A549 (cell line): ENCODE measurements around the gene ACER1. TPM values are rescaled to one million over a fixed set of nuclear protein-coding genes. Genes with fewer than 3 reads are reported as not detected.

Source experiments
- ATAC-seq, 2 experiments: fragments of 200-7000 bp in 1 of 2; fragments of >200 bp in 1 of 2; cut with Nextera tagmentation in 1 of 2; cut with Tn5 transposase in 1 of 2; 3 replicates each; pipeline versions ENCODE4 v1.8.0 to v1.9.1; 2018 to 2020; ENCODE audit warnings: mild to moderate bottlenecking in 1 of 2, moderate library complexity in 1 of 2
- CTCF ChIA-PET: fragments of 300-600 bp; sonication (Branson Sonifier 250); formaldehyde crosslinking; extraction: SDS; loops from one replicate; lab custom pipeline; 2021; ENCODE audit warnings: antibody characterized with exemption, inconsistent platforms; lab: Yijun Ruan, JAX
- POLR2A ChIA-PET: fragments of 350-600 bp; formaldehyde crosslinking; extraction: SDS; loops from one replicate; lab custom pipeline; 2021; ENCODE audit warnings: antibody characterized with exemption, inconsistent platforms; lab: Yijun Ruan, JAX
- DNase-seq, 2 experiments: peaks; one replicate each; pipeline versions ENCODE4 v3.0.0 to v3.0.0-alpha.2; 2011 to 2016; ENCODE audit warnings: low read depth in 1 of 2, low spot score in 1 of 2
- FAIRE-seq: peaks from 2 replicates; lab custom pipeline; 2011; peaks lifted over from hg19 to GRCh38; lab: Jason Lieb, UNC
- H3K27ac ChIP-seq, 2 experiments: fragments of >200 bp; sonication (Bioruptor Twin); formaldehyde crosslinking; 3 replicates each; pipeline ENCODE4 v1.5.1; 2016 to 2017
- H3K4me1 ChIP-seq: fragments of >200 bp; sonication (Bioruptor Twin); formaldehyde crosslinking; 3 replicates; pipeline ENCODE4 v1.6.1; 2016
- H3K4me2 ChIP-seq: fragments of >200 bp; sonication (Bioruptor Twin); formaldehyde crosslinking; 3 replicates; pipeline ENCODE4 v1.6.1; 2016
- H3K4me3 ChIP-seq: fragments of >200 bp; sonication (Bioruptor Twin); formaldehyde crosslinking; 3 replicates; pipeline ENCODE4 v1.5.1; 2016
- H3K9me3 ChIP-seq: fragments of >200 bp; sonication (Bioruptor Twin); formaldehyde crosslinking; 3 replicates; pipeline ENCODE4 v1.6.1; 2016
- ATOH8 ChIP-seq: fragments of 250-450 bp; sonication (Bioruptor Pico); IDR thresholded peaks from 2 replicates; pipeline ENCODE4 v1.5.0; 2020; ENCODE audit warnings: low read depth, mild to moderate bottlenecking, moderate library complexity
- BHLHE40 ChIP-seq: IDR thresholded peaks from 2 replicates; pipeline ENCODE4 v1.6.1; 2012; ENCODE audit warnings: low read depth, low read length, inconsistent platforms
- CBX2 ChIP-seq: fragments of 200-600 bp; sonication (generic); IDR thresholded peaks from 2 replicates; pipeline ENCODE4 v1.6.1; 2016; ENCODE audit warnings: low read depth, mild to moderate bottlenecking, borderline replicate concordance
- CEBPB ChIP-seq, 2 experiments: fragments of >200 bp in 1 of 2; sonication (Bioruptor Twin) in 1 of 2; formaldehyde crosslinking in 1 of 2; IDR thresholded peaks; 2 replicates each; pipeline ENCODE4 v1.6.1; 2012 to 2016
- CHD2 ChIP-seq: fragments of 150-350 bp; IDR thresholded peaks from 2 replicates; pipeline ENCODE4 v1.6.1; 2014; ENCODE audit warnings: low read length; ENCODE audit not compliant: partially characterized antibody
- CTCF ChIP-seq: fragments of >200 bp; sonication (Bioruptor Twin); formaldehyde crosslinking; IDR thresholded peaks from 3 replicates; pipeline ENCODE4 v1.5.1; 2016
- EHMT2 ChIP-seq: fragments of 200-600 bp; sonication (generic); IDR thresholded peaks from 2 replicates; pipeline ENCODE4 v1.6.1; 2016; ENCODE audit warnings: antibody characterized with exemption, low read depth, mild to moderate bottlenecking, moderate library complexity
- ELK1 ChIP-seq: fragments of 150-350 bp; IDR thresholded peaks from 2 replicates; pipeline ENCODE4 v1.6.1; 2014; ENCODE audit warnings: low read depth, mild to moderate bottlenecking, low read length
- HEYL ChIP-seq: fragments of 250-450 bp; sonication (Bioruptor Pico); IDR thresholded peaks from 2 replicates; pipeline ENCODE4 v1.8.0; 2021; ENCODE audit warnings: mild to moderate bottlenecking, moderate library complexity
- JUN ChIP-seq, 2 experiments: fragments of >200 bp; sonication (Bioruptor Twin); formaldehyde crosslinking; IDR thresholded peaks; 2 replicates in 1 of 2; 3 replicates in 1 of 2; pipeline ENCODE4 v1.6.1; 2016 to 2017
- JUNB ChIP-seq: fragments of >200 bp; sonication (Bioruptor Twin); formaldehyde crosslinking; IDR thresholded peaks from 2 replicates; pipeline ENCODE4 v1.6.1; 2016
- MAX ChIP-seq: IDR thresholded peaks from 2 replicates; pipeline ENCODE4 v1.6.1; 2012
- NFE2L2 ChIP-seq: fragments of 150-350 bp; conservative IDR thresholded peaks from 2 replicates; pipeline ENCODE4 v1.6.1; 2014; ENCODE audit warnings: low read length
- POLR2AphosphoS2 ChIP-seq: conservative IDR thresholded peaks from 2 replicates; pipeline ENCODE4 v1.6.1; 2012; ENCODE audit warnings: low read length, improper control_type of control experiment, inconsistent platforms
- RARB ChIP-seq: fragments of 250-450 bp; sonication (Bioruptor Pico); IDR thresholded peaks from 2 replicates; pipeline ENCODE4 v1.8.0; 2021; ENCODE audit warnings: mild to moderate bottlenecking, moderate library complexity
- RFX5 ChIP-seq: fragments of 450-650 bp; IDR thresholded peaks from 2 replicates; pipeline ENCODE4 v1.7.1; 2014; ENCODE audit warnings: antibody characterized with exemption, mild to moderate bottlenecking, moderate library complexity
- SMC3 ChIP-seq: fragments of >200 bp; sonication (Bioruptor Twin); formaldehyde crosslinking; IDR thresholded peaks from 3 replicates; pipeline ENCODE4 v1.6.1; 2018; ENCODE audit warnings: inconsistent platforms
- USF2 ChIP-seq: fragments of 450-650 bp; IDR thresholded peaks from 2 replicates; pipeline ENCODE4 v1.6.1; 2014; ENCODE audit warnings: antibody characterized with exemption
- ZC3H11A ChIP-seq: fragments of 450-650 bp; IDR thresholded peaks from 2 replicates; pipeline ENCODE4 v1.6.1; 2014; ENCODE audit warnings: antibody characterized with exemption, mild to moderate bottlenecking
- WGBS: methylation state at CpG from one replicate; pipeline ENCODE4 v1.1.6; 2017; ENCODE audit errors: missing lambda C conversion rate; 5-methylcytosine and 5-hydroxymethylcytosine counted together
- polyA plus RNA-seq, 4 experiments: library from polyadenylated mRNA; depleted of rRNA in 3 of 4; stranded (reverse); fragments of >200 nt; fragmentation: RNase III in 1 of 4; extraction: RNeasy Plus Mini Kit Qiagen cat#74134 plus additional on column Dnase treatment in 1 of 4; gene quantifications; 2 replicates in 3 of 4; 3 replicates in 1 of 4; pipeline ENCODE4 v1.2.3, GENCODE V29; 2011 to 2017

Gene ACER1
- polyA plus RNA-seq, 2 of the 4 experiments (the other 2 are of a cell fraction), result not detected

- ATAC-seq (no peak), DNase-seq (no peak), FAIRE-seq (no peak)
- Histone ChIP-seq H3K9me3 (no peaks in the 10 kb centered on the region), H3K27ac (no peak within 1 kb of the TSS), H3K4me3 (no peak within 1 kb of the TSS), H3K4me2 (no peak within 1 kb of the TSS), H3K4me1 (peaks cover 7% of the 10 kb centered on the region; the same call in 2 of the 3 replicates)
- POLR2A ChIA-PET, result no interaction called here
- whole genome bisulfite sequencing, result 97% methylated on average over 9 of the region's 25 CpGs
- CTCF ChIA-PET, result no interaction called here
- no peak for TF ChIP-seq SMC3
- TF ChIP-seq ELK1, result no peak
- no peak for TF ChIP-seq ZC3H11A
These were observed 42.1 kb upstream of the ACER1 start, which contains the start of gene PSPN for GRCh38 chr19:6375411-6376010. PSPN (minus strand) TSS chr19:6375933; CDS start chr19:6375849, 84 bp downstream.

GRCh38 chr19:6374711-6375410 lies 41.4 kb upstream of the ACER1 start:
- FAIRE-seq (no peak), ATAC-seq (no peak), DNase-seq (no peak)
- Histone ChIP-seq H3K4me1 (peaks cover 7% of the 10 kb centered on the region; the same call in 2 of the 3 replicates), H3K4me2 (no peak overlapping the region), H3K27ac (no peak overlapping the region), H3K9me3 (no peaks in the 10 kb centered on the region), H3K4me3 (no peak overlapping the region)
- 93% methylated on average over 13 of the region's 29 CpGs for WGBS
- ChIA-PET CTCF (no interaction called here), POLR2A (no interaction called here)
- TF ChIP-seq BHLHE40 (no peak), MAX (no peak), CBX2 (no peak), HEYL (no peak), ELK1 (no peak), JUNB (no peak), POLR2AphosphoS2 (no peak), CTCF (no peak), USF2 (no peak), SMC3 (no peak), RFX5 (no peak), RARB (CRISPR knock-in tag) (no peak), ATOH8 (CRISPR knock-in tag) (no peak), CEBPB (IDR thresholded peaks at IDR 0.05) (no peak), CHD2 (no peak), NFE2L2 (no peak), EHMT2 (no peak), JUN (IDR thresholded peaks at IDR 0.05) (no peak)
